MM.1S (cell line): Measurements from ENCODE around the gene ADAMTS13.

Experiments used
- CTCF ChIP-seq: fragments of 300-600 bp; sonication (generic); IDR thresholded peaks from 2 replicates; pipeline ENCODE4 v1.5.1; 2016; ENCODE audit warnings: antibody characterized with exemption, low read length, mixed read lengths
- EZH2 ChIP-seq: fragments of 300-600 bp; sonication (generic); optimal IDR thresholded peaks from 2 replicates; pipeline ENCODE3; 2017; ENCODE audit warnings: low read depth, mild to moderate bottlenecking, antibody characterized with exemption, low read length, mixed read lengths
- EZH2phosphoT487 ChIP-seq: fragments of 300-600 bp; sonication (generic); IDR thresholded peaks from 2 replicates; pipeline ENCODE4 v1.6.1; 2018; ENCODE audit warnings: antibody characterized with exemption, low read length

- TF ChIP-seq CTCF (no peak), EZH2phosphoT487 (no peak), EZH2 (no peak)
Observed at GRCh38 chr9:133440874-133441273, 18.7 kb downstream of the ADAMTS13 start.
